GM23248 (cell line): Measurements from ENCODE around the gene ARL14EP.

Source experiments
- EZH2 ChIP-seq: fragments of 200-600 bp; sonication (generic); IDR thresholded peaks from 2 replicates; pipeline ENCODE4 v1.6.1; 2018; ENCODE audit warnings: antibody characterized with exemption, mild to moderate bottlenecking; ENCODE audit not compliant: insufficient read depth, poor library complexity, severe bottlenecking
- EZH2phosphoT487 ChIP-seq: fragments of 200-600 bp; sonication (generic); IDR thresholded peaks from 2 replicates; pipeline ENCODE4 v1.6.1; 2018; ENCODE audit warnings: antibody characterized with exemption, moderate library complexity, mild to moderate bottlenecking, low read depth; ENCODE audit not compliant: insufficient read depth

- TF ChIP-seq EZH2 = no peak
- TF ChIP-seq EZH2phosphoT487 = no peak
These were observed 27.0 kb downstream of the ARL14EP start for GRCh38 chr11:30349885-30350284.
